Measurements from ENCODE around the gene MCOLN1. TPM values are rescaled to one million over a fixed set of nuclear protein-coding genes. Genes with fewer than 3 reads are reported as not detected.

Gene MCOLN1
- total RNA-seq, 2 donors from 2014 or later, result 10.6 to 11.9 TPM

- no peak for DNase-seq
- intact Hi-C loops (cut with DNase I), result no loop called here
- Histone ChIP-seq H3K9me3 (no peaks in the 10 kb centered on the region), H3K4me3 (peak overlapping the region; percentile 20 to 67), H3K36me3 (replicated peaks in 1 of 2; ENCODE audit: insufficient read depth in 1 of 2, low read depth in 2 of 2) (no peaks in the 10 kb centered on the region), H3K27ac (peak overlapping the region in 3 of 4 donors; percentile 63 to 76 (median 69)), H3K4me1 (peaks cover 19% of the 10 kb centered on the region), H3K27me3 (no peaks in the 10 kb centered on the region)
- no peak for ATAC-seq
- WGBS, 2 donors, result 29 to 36% methylated on average over 3 to 4 of the region's 4 CpGs
- TF ChIP-seq CTCF (IDR thresholded peaks at IDR 0.05), result no peak
- TF ChIP-seq POLR2A (IDR thresholded peaks at IDR 0.05), result no peak
Measured at GRCh38 chr19:7516878-7517277, 5.5 kb upstream of the MCOLN1 start.

- Histone ChIP-seq H3K4me1 (peaks cover 36% of the 10 kb centered on the region), H3K27me3 (no peaks in the 10 kb centered on the region), H3K36me3 (replicated peaks in 1 of 2; ENCODE audit: insufficient read depth in 1 of 2, low read depth in 2 of 2) (no peaks in the 10 kb centered on the region)
Measured at GRCh38 chr19:7519361-7520130, 2.9 kb upstream of the MCOLN1 start.

GRCh38 chr19:7520131-7521051 is 2.0 kb upstream of the MCOLN1 start:
- Histone ChIP-seq H3K9me3 (no peaks in the 10 kb centered on the region), H3K4me1 (peaks cover 34% of the 10 kb centered on the region), H3K27me3 (no peaks in the 10 kb centered on the region), H3K36me3 (replicated peaks in 1 of 2; ENCODE audit: insufficient read depth in 1 of 2, low read depth in 2 of 2) (no peaks in the 10 kb centered on the region), H3K27ac (no peak overlapping the region), H3K4me3 (no peak overlapping the region)
- no peak for DNase-seq
- 74 to 78% methylated on average over 23 to 45 of the region's 51 CpGs for WGBS, 2 donors
- ATAC-seq, result no peak
- intact Hi-C loops (cut with DNase I), result no loop called here
- TF ChIP-seq POLR2A (IDR thresholded peaks at IDR 0.05) (no peak), CTCF (IDR thresholded peaks at IDR 0.05) (no peak)

More at GRCh38 chr19:7519361-7520130, 2.9 kb upstream of the MCOLN1 start:
- ATAC-seq, result no peak
- no peak for DNase-seq
- Histone ChIP-seq H3K9me3 (no peaks in the 10 kb centered on the region), H3K27ac (no peak overlapping the region), H3K4me3 (no peak overlapping the region)
- intact Hi-C loops (cut with DNase I), result no loop called here
- no peak for TF ChIP-seq CTCF (IDR thresholded peaks at IDR 0.05)
- no peak for TF ChIP-seq POLR2A (IDR thresholded peaks at IDR 0.05)
- 95 to 96% methylated on average over 47 to 57 of the region's 74 CpGs for WGBS, 2 donors

- WGBS, 2 donors, result 50 to 58% methylated on average over 10 of the region's 10 CpGs
- intact Hi-C loops (cut with DNase I), result no loop called here
- Histone ChIP-seq H3K4me3 (no peak overlapping the region), H3K27me3 (no peaks in the 10 kb centered on the region), H3K4me1 (peaks cover 26% of the 10 kb centered on the region), H3K27ac (peak overlapping the region in 2 of 4 donors; percentile 14 to 32), H3K9me3 (no peaks in the 10 kb centered on the region), H3K36me3 (replicated peaks in 1 of 2; ENCODE audit: insufficient read depth in 1 of 2, low read depth in 2 of 2) (peaks cover 0 to 2% of the 10 kb centered on the region in 2 donors)
- DNase-seq (no peak), ATAC-seq (no peak)
- no peak for TF ChIP-seq POLR2A (IDR thresholded peaks at IDR 0.05)
Measured at GRCh38 chr19:7521551-7522071, 813 bp upstream of the MCOLN1 start.
